ENCODE data around the gene UBE2V1. TPM values are rescaled to one million over a fixed set of nuclear protein-coding genes. Genes with fewer than 3 reads are reported as not detected.
"Not testable (repeated sequence)": the region's sequence is repeated elsewhere in the genome, so short reads cannot be mapped to it uniquely, and the experiment has no call there.

Gene UBE2V1
- total and polyA plus RNA-seq, 2 donors (not counting 1 experiment from before 2014, with no cell fraction given), result 69.2 to 158 TPM

GRCh38 chr20:50138479-50139393 lies 25.8 kb upstream of the UBE2V1 start:
- intact Hi-C loops (cut with micrococcal nuclease), result no loop called here
- Mint-ChIP-seq H3K4me1 (peaks cover 2% of the 10 kb centered on the region), H3K27me3 (no peaks in the 10 kb centered on the region), H3K9me3 (ENCODE audit: insufficient read depth) (no peaks in the 10 kb centered on the region), H3K4me3 (no peak overlapping the region), H3K27ac (no peak overlapping the region)
- no peak overlapping the region for H2AFZ ChIP-seq (ENCODE audit: insufficient read depth, low read depth, low read length, poor library complexity, severe bottlenecking)
- no peaks in the 10 kb centered on the region for H3K9me3 ChIP-seq (ENCODE audit: control extremely low read depth in 1 of 3, control insufficient read depth in 2 of 3, insufficient read depth in 1 of 3, low read length in 2 of 3)
- H3K4me2 ChIP-seq (replicated peaks; ENCODE audit: low read depth, low read length, poor library complexity, severe bottlenecking), result no peak overlapping the region
- H3K9ac ChIP-seq (ENCODE audit: low read length), result no peak overlapping the region
- peaks cover 2 to 52% of the 10 kb centered on the region in 2 experiments for H3K36me3 ChIP-seq (replicated peaks in 1 of 2; ENCODE audit: control extremely low read depth in 1 of 2, control insufficient read depth in 1 of 2, extremely low read depth in 1 of 2, insufficient read depth in 2 of 2, low read length in 1 of 2)
- ChIA-PET POLR2A (interaction anchor here (0.6 to 0.7 kb wide), 2 partner anchors 42 kb away, joined by 3 read pairs; no protein-coding TSS in a partner anchor), CTCF (interaction anchor here (1.2 to 1.8 kb wide), 3 partner anchors 18 to 160 kb away, joined by 4 to 5 read pairs (median 5); no protein-coding TSS in a partner anchor)
- 95% methylated on average over 24 of the region's 29 CpGs for WGBS (ENCODE audit: insufficient coverage)
- no peak overlapping the region for H3K27ac ChIP-seq (ENCODE audit: low read length in 2 of 2)
- DNase-seq (no peak), ATAC-seq (ENCODE audit: low read depth) (no peak)
- H3K27me3 ChIP-seq (replicated peaks in 1 of 4; ENCODE audit: control extremely low read depth in 1 of 4, control insufficient read depth in 3 of 4, insufficient read depth in 4 of 4, low read length in 3 of 4), result no peaks in the 10 kb centered on the region
- TF ChIP-seq CTCF (IDR thresholded peaks at IDR 0.05) (no peak), EZH2 (IDR thresholded peaks at IDR 0.05; ENCODE audit: borderline replicate concordance, insufficient read depth, low read depth, low read length, poor library complexity, severe bottlenecking) (no peak)
- peaks cover 63% of the 10 kb centered on the region for H3K79me2 ChIP-seq (ENCODE audit: control insufficient read depth, insufficient read depth, low read length)
- H3K4me3 ChIP-seq (ENCODE audit: control extremely low read depth in 1 of 5, extremely low read depth in 1 of 5, insufficient read depth in 1 of 5, low read depth in 2 of 5, low read length in 4 of 5), result no peak overlapping the region
- no peaks in the 10 kb centered on the region for H3K4me1 ChIP-seq (ENCODE audit: control insufficient read depth in 2 of 2, insufficient read depth in 2 of 2, low read length in 2 of 2)
- H4K20me1 ChIP-seq (ENCODE audit: control insufficient read depth, insufficient read depth, low read length, poor library complexity, severe bottlenecking), result peaks cover 60% of the 10 kb centered on the region

GRCh38 chr20:50138120-50138478 lies 25.1 kb upstream of the UBE2V1 start:
- H3K27me3 Mint-ChIP-seq, result no peaks in the 10 kb centered on the region
- Histone ChIP-seq H3K4me3 (ENCODE audit: control extremely low read depth in 1 of 5, extremely low read depth in 1 of 5, insufficient read depth in 1 of 5, low read depth in 2 of 5, low read length in 4 of 5) (no peak overlapping the region), H2AFZ (ENCODE audit: insufficient read depth, low read depth, low read length, poor library complexity, severe bottlenecking) (no peak overlapping the region), H3K27ac (ENCODE audit: low read length in 2 of 2) (no peak overlapping the region), H3K9ac (ENCODE audit: low read length) (no peak overlapping the region), H3K27me3 (replicated peaks in 1 of 4; ENCODE audit: control extremely low read depth in 1 of 4, control insufficient read depth in 3 of 4, insufficient read depth in 4 of 4, low read length in 3 of 4) (no peaks in the 10 kb centered on the region), H3K9me3 (ENCODE audit: control extremely low read depth in 1 of 3, control insufficient read depth in 2 of 3, insufficient read depth in 1 of 3, low read length in 2 of 3) (no peaks in the 10 kb centered on the region), H3K4me2 (replicated peaks; ENCODE audit: low read depth, low read length, poor library complexity, severe bottlenecking) (no peak overlapping the region), H3K36me3 (replicated peaks in 1 of 2; ENCODE audit: control extremely low read depth in 1 of 2, control insufficient read depth in 1 of 2, extremely low read depth in 1 of 2, insufficient read depth in 2 of 2, low read length in 1 of 2) (peaks cover 2 to 49% of the 10 kb centered on the region in 2 experiments), H3K4me1 (ENCODE audit: control insufficient read depth in 2 of 2, insufficient read depth in 2 of 2, low read length in 2 of 2) (no peaks in the 10 kb centered on the region), H3K79me2 (ENCODE audit: control insufficient read depth, insufficient read depth, low read length) (peaks cover 63% of the 10 kb centered on the region), H4K20me1 (ENCODE audit: control insufficient read depth, insufficient read depth, low read length, poor library complexity, severe bottlenecking) (peaks cover 66% of the 10 kb centered on the region)
- DNase-seq (no peak), ATAC-seq (ENCODE audit: low read depth) (no peak)
- CTCF ChIA-PET, result interaction anchor here (1.8 kb wide), 1 partner anchor 17 kb away, joined by 5 read pairs; no protein-coding TSS in a partner anchor
- peaks cover 2% of the 10 kb centered on the region for H3K4me1 Mint-ChIP-seq
- 100% methylated on average over 2 of the region's 5 CpGs for WGBS (ENCODE audit: insufficient coverage)
- no peaks in the 10 kb centered on the region for H3K9me3 Mint-ChIP-seq (ENCODE audit: insufficient read depth)
- POLR2A ChIA-PET, result no interaction called here
- intact Hi-C loops (cut with micrococcal nuclease), result no loop called here
- H3K4me3 Mint-ChIP-seq, result no peak overlapping the region
- TF ChIP-seq CTCF (IDR thresholded peaks at IDR 0.05), result no peak
- TF ChIP-seq EZH2 (IDR thresholded peaks at IDR 0.05; ENCODE audit: borderline replicate concordance, insufficient read depth, low read depth, low read length, poor library complexity, severe bottlenecking), result no peak
- H3K27ac Mint-ChIP-seq, result no peak overlapping the region

- H3K27ac Mint-ChIP-seq; ATAC-seq (ENCODE audit: low read depth); H3K9me3 Mint-ChIP-seq (ENCODE audit: insufficient read depth); H3K4me2 ChIP-seq (replicated peaks; ENCODE audit: low read depth, low read length, poor library complexity, severe bottlenecking); DNase-seq; H3K27me3 ChIP-seq (replicated peaks in 1 of 4; ENCODE audit: control extremely low read depth in 1 of 4, control insufficient read depth in 3 of 4, insufficient read depth in 4 of 4, low read length in 3 of 4); H3K4me1 ChIP-seq (ENCODE audit: control insufficient read depth in 2 of 2, insufficient read depth in 2 of 2, low read length in 2 of 2); H3K4me1 Mint-ChIP-seq; H3K9ac ChIP-seq (ENCODE audit: low read length); H3K27ac ChIP-seq (ENCODE audit: low read length in 2 of 2); intact Hi-C loops (cut with micrococcal nuclease); H2AFZ ChIP-seq (ENCODE audit: insufficient read depth, low read depth, low read length, poor library complexity, severe bottlenecking); H3K27me3 Mint-ChIP-seq; H3K4me3 ChIP-seq (ENCODE audit: control extremely low read depth in 1 of 5, extremely low read depth in 1 of 5, insufficient read depth in 1 of 5, low read depth in 2 of 5, low read length in 4 of 5); H3K9me3 ChIP-seq (ENCODE audit: control extremely low read depth in 1 of 3, control insufficient read depth in 2 of 3, insufficient read depth in 1 of 3, low read length in 2 of 3); H3K4me3 Mint-ChIP-seq; POLR2A ChIA-PET: not testable (repeated sequence)
- CTCF ChIA-PET, result interaction anchor here (1.8 kb wide), 1 partner anchor 17 kb away, joined by 5 read pairs; no protein-coding TSS in a partner anchor
- peaks cover 63% of the 10 kb centered on the region for H3K79me2 ChIP-seq (ENCODE audit: control insufficient read depth, insufficient read depth, low read length)
- H3K36me3 ChIP-seq (replicated peaks in 1 of 2; ENCODE audit: control extremely low read depth in 1 of 2, control insufficient read depth in 1 of 2, extremely low read depth in 1 of 2, insufficient read depth in 2 of 2, low read length in 1 of 2), result peaks cover 0 to 49% of the 10 kb centered on the region in 2 experiments
- H4K20me1 ChIP-seq (ENCODE audit: control insufficient read depth, insufficient read depth, low read length, poor library complexity, severe bottlenecking), result peaks cover 70% of the 10 kb centered on the region
- WGBS (ENCODE audit: insufficient coverage), result 96% methylated on average over 8 of the region's 13 CpGs
Measured at GRCh38 chr20:50137702-50138101, 24.8 kb upstream of the UBE2V1 start.
